T-helper 17 cell (primary cell): ENCODE results near the gene ANKRD29. TPM values are rescaled to one million over a fixed set of nuclear protein-coding genes. Genes with fewer than 3 reads are reported as not detected.
"Not testable (repeated sequence)": the region's sequence is repeated elsewhere in the genome, so short reads cannot be mapped to it uniquely, and the experiment has no call there.

Source experiments
- ATAC-seq: fragments of 150-1000 bp; cut with Tn5 transposase; 2 replicates; pipeline ENCODE4 v1.10.0; 2021; ENCODE audit warnings: mild to moderate bottlenecking, moderate library complexity
- DNase-seq, 3 donors: peaks; one replicate each; pipeline versions ENCODE4 v3.0.0 to v3.0.0-alpha.2; 2020 to 2021
- H3K9me3 ChIP-seq: one replicate; pipeline ENCODE4 v1.7.0; 2013; ENCODE audit warnings: low read length, mild to moderate bottlenecking; ENCODE audit not compliant: control insufficient read depth, poor library complexity, severe bottlenecking
- H3K27ac Mint-ChIP-seq: one replicate; pipeline ENCODE4 v1.8.0; 2022; ENCODE audit warnings: mild to moderate bottlenecking, moderate library complexity, mixed read lengths
- H3K27me3 Mint-ChIP-seq: one replicate; pipeline ENCODE4 v1.8.0; 2022; ENCODE audit warnings: mixed read lengths
- H3K36me3 Mint-ChIP-seq: one replicate; pipeline ENCODE4 v1.8.0; 2022; ENCODE audit warnings: low read depth, mixed read lengths
- H3K4me1 Mint-ChIP-seq: one replicate; pipeline ENCODE4 v1.8.0; 2022; ENCODE audit warnings: mild to moderate bottlenecking, mixed read lengths
- H3K4me3 Mint-ChIP-seq: one replicate; pipeline ENCODE4 v1.8.0; 2022; ENCODE audit warnings: mild to moderate bottlenecking, moderate library complexity, mixed read lengths
- total RNA-seq, 4 donors: library from RNA in 2 of 4; stranded (reverse) in 2 of 4; gene quantifications; one replicate each; pipeline ENCODE4 v1.2.3 and lab custom pipeline; 2022 to 2026

The ANKRD29 gene
- total RNA-seq, 2 donors from 2014 or later, result 0.25 to 0.26 TPM

DNA sequence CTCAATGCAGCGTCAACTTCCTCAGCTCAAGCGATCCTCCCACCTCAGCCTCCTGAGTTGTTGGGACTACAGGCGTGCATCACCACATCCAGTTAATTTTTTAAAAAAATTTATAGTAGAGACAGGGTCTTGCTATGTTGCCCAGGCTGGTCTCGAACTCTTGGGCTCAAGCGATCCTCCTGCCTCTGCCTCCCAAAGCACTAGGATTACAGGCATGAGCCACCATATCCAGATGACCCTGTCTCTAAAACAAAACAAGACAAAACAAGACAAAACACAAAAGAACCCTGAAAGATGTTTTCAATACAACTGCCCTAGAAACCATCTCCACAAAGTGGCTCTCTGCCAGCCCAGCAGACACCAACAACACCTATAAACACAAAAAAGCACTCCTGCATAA lies 31.4 kb downstream of the ANKRD29 start:
- no peak for ATAC-seq
- Mint-ChIP-seq H3K4me3 (no peak overlapping the region), H3K27me3 (peaks cover 24% of the 10 kb centered on the region), H3K4me1 (peaks cover 4% of the 10 kb centered on the region), H3K36me3 (no peaks in the 10 kb centered on the region), H3K27ac (no peak overlapping the region)
- no peak for DNase-seq
- H3K9me3 ChIP-seq, result no peaks in the 10 kb centered on the region

DNA sequence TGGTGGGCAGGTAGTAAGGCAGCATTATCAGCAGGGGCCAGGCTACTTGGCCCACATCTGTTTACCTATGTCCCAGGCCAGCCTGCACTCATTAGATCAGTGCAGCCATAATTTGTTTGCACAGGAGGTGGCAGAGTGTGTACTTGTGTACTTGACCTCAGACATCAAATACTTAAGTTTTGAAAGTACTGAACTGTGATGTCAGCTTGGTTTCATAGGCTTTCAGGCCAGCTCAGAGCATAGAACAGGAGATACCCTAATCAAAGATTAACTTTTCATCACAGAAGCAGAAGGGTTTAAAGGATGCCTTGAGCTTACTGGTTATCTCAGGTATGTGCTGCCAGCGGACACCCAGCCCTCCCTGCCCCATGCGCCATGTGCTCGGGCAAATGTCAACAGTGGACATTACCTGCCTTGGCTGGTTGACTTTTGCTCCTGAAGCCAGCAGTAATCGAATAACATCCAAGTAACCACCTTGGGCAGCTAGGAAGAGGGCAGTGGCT lies 33.2 kb downstream of the ANKRD29 start:
- H3K27ac Mint-ChIP-seq, result no peak overlapping the region
- H3K36me3 Mint-ChIP-seq, result no peaks in the 10 kb centered on the region
- H3K9me3 ChIP-seq, result no peaks in the 10 kb centered on the region
- H3K4me1 Mint-ChIP-seq, result peaks cover 2% of the 10 kb centered on the region
- ATAC-seq (no peak), DNase-seq (no peak)
- H3K27me3 Mint-ChIP-seq, result peaks cover 18% of the 10 kb centered on the region
- H3K4me3 Mint-ChIP-seq, result no peak overlapping the region

DNA sequence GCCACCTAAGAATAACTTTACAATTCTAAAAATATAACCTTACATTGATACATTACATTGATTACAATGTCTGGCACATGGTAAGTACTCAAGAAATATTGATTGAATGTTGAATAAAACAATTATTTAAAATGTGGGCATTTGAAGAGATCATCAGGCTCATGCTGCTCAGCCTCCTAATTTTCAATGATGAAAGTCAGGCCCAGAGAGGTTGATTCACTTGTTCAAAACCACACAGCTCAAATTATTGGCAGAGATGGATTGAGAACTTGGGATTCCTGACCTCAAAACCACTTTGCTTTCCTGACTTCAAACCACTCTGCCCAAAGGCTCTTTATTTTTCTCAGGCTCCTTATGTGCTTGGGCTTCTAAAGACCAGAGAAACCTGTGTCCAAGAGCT lies 34.7 kb downstream of the ANKRD29 start:
- Mint-ChIP-seq H3K27me3 (peaks cover 13% of the 10 kb centered on the region), H3K36me3 (no peaks in the 10 kb centered on the region), H3K27ac (no peak overlapping the region), H3K4me1 (peaks cover 2% of the 10 kb centered on the region), H3K4me3 (no peak overlapping the region)
- DNase-seq, result no peak
- ATAC-seq, result no peak
- H3K9me3 ChIP-seq, result no peaks in the 10 kb centered on the region

DNA sequence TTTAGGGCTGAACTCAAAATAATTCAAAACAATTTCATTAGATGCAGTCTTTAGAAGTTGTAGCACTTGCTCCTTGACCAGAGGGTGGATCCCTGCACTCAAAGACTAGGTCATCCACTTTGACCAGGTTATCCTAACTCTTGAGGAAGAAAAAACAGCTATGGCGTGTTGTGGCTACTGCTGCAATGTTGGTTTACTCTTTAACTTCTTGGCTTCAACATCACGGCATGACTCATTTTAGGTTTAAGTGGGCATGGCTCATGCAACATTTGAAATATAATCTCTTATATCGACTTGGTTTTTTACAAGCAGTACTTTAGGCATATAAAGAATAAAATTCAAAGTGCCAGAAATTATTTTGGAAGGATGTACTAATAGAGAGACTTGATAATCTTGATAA lies 35.4 kb downstream of the ANKRD29 start:
- no peaks in the 10 kb centered on the region for H3K36me3 Mint-ChIP-seq
- DNase-seq (no peak), ATAC-seq (no peak)
- no peak overlapping the region for H3K27ac Mint-ChIP-seq
- peaks cover 13% of the 10 kb centered on the region for H3K27me3 Mint-ChIP-seq
- no peaks in the 10 kb centered on the region for H3K9me3 ChIP-seq
- peaks cover 3% of the 10 kb centered on the region for H3K4me1 Mint-ChIP-seq
- H3K4me3 Mint-ChIP-seq, result no peak overlapping the region

DNA sequence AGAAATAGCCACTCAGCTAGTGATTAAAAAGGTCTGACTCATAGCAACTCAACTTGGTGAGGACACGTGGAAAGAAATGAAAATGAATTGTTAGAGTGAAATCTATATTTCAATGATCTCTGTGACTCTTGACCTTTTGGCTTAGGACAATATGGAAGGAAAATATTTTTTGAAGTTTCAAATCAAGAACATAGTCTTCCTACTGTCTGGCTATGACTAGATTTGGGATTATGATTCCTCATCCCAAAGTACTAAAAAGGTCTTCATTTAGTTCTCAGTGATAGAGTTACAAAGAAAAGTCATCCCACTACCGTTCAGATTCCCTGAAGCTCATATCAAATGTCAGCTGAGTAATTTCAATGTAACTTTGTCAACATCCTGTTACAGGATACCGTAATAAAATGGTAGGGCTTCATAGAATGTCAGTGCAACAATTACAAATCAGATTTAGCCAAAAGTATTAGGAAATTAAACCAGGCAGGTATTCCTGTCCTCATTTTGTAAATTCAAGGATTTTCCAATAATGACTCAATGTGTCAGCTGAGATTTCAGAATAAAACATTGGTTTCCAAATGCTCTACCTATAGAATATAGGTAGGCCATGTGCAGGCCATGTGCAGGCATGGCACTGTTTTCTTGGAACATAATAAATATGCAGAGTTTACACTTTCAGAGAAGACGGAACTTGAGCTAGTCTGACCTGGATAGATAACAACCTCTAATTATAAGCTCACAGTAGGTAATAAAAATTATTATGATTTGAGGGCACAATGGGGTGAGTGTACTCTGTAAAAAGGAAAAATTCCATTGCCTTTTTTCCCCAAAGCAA lies 36.0 kb downstream of the ANKRD29 start:
- Mint-ChIP-seq H3K36me3 (no peaks in the 10 kb centered on the region), H3K27me3 (peaks cover 20% of the 10 kb centered on the region), H3K4me3 (no peak overlapping the region), H3K4me1 (peaks cover 5% of the 10 kb centered on the region), H3K27ac (no peak overlapping the region)
- no peaks in the 10 kb centered on the region for H3K9me3 ChIP-seq
- ATAC-seq (no peak), DNase-seq (no peak)

DNA sequence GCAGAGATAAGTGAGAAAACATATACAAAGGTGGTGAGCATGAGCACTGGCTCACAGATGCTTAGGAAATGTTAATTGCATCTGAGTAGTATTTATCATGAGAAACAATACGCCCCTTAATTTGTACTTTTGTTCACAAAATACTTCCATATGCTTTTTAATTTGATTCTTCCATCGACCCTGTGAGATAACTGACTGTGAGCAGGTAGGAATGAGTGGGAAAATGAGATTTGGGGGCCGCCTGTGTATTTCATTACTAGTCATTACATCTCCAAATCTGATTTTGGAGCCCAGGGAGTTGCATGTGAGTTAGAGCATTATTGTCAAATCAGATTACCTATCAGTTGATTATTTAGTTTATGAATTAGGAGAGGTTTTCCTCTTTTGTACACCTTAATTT lies 39.7 kb downstream of the ANKRD29 start:
- H3K27ac Mint-ChIP-seq, result no peak overlapping the region
- no peak overlapping the region for H3K4me3 Mint-ChIP-seq
- peaks cover 46% of the 10 kb centered on the region for H3K27me3 Mint-ChIP-seq
- DNase-seq (no peak), ATAC-seq (no peak)
- H3K9me3 ChIP-seq, result no peaks in the 10 kb centered on the region
- H3K36me3 Mint-ChIP-seq, result peaks cover 8% of the 10 kb centered on the region
- peaks cover 12% of the 10 kb centered on the region for H3K4me1 Mint-ChIP-seq

DNA sequence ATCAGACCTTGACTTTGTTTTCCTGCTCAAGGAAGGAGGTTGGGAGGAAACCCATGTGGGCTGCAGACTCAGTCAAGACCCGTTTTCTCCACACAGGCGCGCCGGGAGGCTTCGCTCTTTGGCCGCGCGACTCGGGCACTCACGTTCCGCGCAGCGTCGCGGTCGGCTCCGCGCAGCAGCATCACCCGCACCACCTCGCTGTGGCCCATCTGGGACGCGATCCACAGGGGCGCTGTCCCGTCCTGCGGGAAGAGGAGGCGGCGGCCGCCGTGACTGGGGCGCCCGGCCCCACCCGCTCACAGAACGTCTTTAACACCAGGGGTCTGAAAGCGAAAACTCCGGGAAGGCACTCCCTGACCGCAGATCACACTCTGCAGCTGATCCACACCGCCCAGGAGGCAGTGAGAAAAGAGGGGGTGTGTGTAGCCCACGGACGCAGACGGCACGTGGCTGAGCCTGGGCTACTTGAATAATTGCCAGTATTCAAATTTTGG lies 43.3 kb downstream of the ANKRD29 start:
- ATAC-seq (peak; percentile 50), DNase-seq (no peak)
- H3K4me1 Mint-ChIP-seq, result peaks cover 13% of the 10 kb centered on the region
- H3K27me3 Mint-ChIP-seq, result peaks cover 46% of the 10 kb centered on the region
- no peak overlapping the region for H3K27ac Mint-ChIP-seq
- H3K9me3 ChIP-seq, result no peaks in the 10 kb centered on the region
- H3K36me3 Mint-ChIP-seq, result peaks cover 8% of the 10 kb centered on the region
- H3K4me3 Mint-ChIP-seq, result peak overlapping the region; percentile 77

DNA sequence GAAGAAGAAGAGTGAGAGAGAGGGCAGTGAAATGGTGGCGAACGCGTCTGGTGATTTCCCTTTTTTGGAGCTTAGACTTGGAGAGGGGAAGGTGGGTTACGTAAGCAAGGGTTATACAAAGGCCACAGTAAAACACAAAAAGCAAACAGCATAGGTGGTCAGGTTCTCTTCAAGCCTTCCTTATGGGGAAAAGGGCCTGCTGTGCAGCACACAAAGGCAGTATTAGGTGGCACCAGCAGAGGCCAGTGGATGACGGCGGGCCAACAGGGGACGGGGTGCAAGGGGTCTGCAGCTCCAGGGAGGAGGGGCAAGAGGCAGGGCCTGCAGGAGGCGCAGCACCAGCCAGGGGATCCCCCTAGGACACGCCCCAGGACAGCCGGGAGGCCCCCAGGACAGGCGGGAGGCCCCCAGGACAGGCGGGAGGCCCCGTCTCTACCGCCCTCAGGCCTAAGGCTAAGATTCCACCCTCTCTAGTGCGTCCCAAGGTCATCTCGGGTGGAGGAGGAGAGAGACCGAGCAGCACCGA lies 43.8 kb downstream of the ANKRD29 start:
- ATAC-seq (peak; percentile 33), DNase-seq (no peak)
- peak overlapping the region; percentile 77 for H3K4me3 Mint-ChIP-seq
- peaks cover 13% of the 10 kb centered on the region for H3K4me1 Mint-ChIP-seq
- peaks cover 8% of the 10 kb centered on the region for H3K36me3 Mint-ChIP-seq
- no peaks in the 10 kb centered on the region for H3K9me3 ChIP-seq
- no peak overlapping the region for H3K27ac Mint-ChIP-seq
- H3K27me3 Mint-ChIP-seq, result peaks cover 46% of the 10 kb centered on the region

DNA sequence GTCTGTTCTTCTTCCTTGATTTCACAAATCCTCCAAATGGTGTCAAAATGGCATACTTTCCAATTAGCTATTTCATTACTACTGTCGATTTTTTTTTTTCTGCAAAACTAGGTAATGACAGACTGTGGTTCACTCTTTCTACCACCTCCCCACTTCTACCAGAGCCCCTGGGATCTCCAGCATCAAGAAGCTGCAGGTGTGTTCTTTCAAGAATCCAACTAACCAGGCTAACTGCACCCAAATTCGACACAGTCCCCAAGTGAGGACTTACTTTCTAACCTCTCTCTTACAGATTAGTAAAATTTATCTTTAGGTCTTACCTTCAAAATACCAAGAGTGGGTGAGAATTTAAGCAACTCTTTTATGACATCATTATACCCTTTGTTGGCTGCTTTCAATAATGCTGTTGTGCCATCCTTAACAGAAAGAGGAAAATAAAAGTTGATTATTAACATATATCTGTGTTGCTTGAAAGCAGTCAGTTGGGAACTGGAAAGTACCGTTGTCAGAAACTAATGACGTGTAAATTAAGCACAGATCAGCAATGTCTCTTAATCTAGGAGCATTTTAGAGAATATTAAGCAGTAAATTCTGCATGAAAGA lies 45.2 kb downstream of the ANKRD29 start:
- no peaks in the 10 kb centered on the region for H3K9me3 ChIP-seq
- ATAC-seq (no peak), DNase-seq (no peak)
- Mint-ChIP-seq H3K27ac (no peak overlapping the region), H3K27me3 (peaks cover 50% of the 10 kb centered on the region), H3K4me1 (peaks cover 13% of the 10 kb centered on the region), H3K4me3 (no peak overlapping the region), H3K36me3 (peaks cover 8% of the 10 kb centered on the region)

DNA sequence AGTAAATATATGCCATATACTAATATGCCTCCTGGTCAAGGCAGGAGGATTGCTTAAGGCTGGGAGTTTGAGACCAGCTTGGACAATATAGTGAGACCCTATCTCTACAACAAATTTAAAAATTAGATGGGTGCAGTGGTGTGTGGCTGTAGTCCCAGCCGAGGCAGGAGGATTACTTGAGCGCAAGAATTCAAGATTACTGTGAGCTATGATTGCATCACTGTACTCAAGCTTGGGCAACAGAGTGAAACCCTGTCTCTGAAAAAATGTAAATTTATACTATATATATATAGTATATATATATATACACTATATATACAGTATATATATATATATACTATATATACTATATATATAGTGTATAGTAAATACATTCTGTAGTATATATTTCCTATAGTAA lies 46.5 kb downstream of the ANKRD29 start:
- H3K9me3 ChIP-seq, result no peaks in the 10 kb centered on the region
- no peak overlapping the region for H3K27ac Mint-ChIP-seq

DNA sequence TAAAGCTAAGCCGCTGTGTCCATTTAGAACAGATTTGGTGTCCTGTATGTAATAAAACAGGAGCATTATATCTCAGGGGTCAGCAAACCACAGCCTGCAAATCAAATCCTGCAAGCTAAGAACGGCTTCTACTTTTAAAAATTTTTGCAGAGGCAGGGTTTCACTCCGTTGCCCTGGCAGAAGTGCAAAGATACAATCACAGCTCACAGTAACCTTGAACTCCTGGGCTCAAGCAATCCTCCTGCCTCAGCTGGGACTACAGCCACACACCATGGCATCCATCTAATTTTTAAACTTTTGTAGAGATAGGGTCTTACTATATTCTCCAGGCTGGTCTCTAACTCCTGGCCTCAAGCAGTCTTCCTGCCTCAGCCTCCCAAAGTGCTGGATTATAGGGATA lies 47.8 kb downstream of the ANKRD29 start:
- no peaks in the 10 kb centered on the region for H3K9me3 ChIP-seq
- ATAC-seq (no peak), DNase-seq (no peak)
- Mint-ChIP-seq H3K4me1 (peaks cover 5% of the 10 kb centered on the region), H3K36me3 (peaks cover 2% of the 10 kb centered on the region), H3K27ac (no peak overlapping the region), H3K4me3 (no peak overlapping the region), H3K27me3 (peaks cover 28% of the 10 kb centered on the region)

More for the DNA sequence above, 46.5 kb downstream of the ANKRD29 start:
- Mint-ChIP-seq H3K27me3 (peaks cover 41% of the 10 kb centered on the region), H3K36me3 (peaks cover 8% of the 10 kb centered on the region), H3K4me3 (no peak overlapping the region), H3K4me1 (peaks cover 9% of the 10 kb centered on the region)
- DNase-seq (no peak), ATAC-seq (no peak)

DNA sequence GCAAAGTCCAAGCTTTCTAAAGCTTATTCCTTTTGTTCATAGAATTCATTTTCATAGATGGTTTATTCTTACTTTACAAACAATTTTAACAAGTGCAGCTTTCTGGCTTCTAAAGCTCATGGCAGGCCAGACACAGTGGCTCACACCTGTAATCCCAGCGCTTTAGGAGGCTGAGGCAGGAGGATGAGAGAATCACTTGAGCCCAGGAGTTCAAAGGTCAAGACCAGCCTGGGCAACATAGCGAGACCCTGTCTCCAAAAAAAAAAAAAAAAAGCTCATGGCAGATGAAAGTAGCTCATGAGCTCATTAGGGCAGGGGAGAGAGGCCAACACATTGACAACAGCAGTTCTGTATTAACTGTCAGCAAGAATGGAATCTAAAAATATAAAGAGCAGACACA lies 48.3 kb downstream of the ANKRD29 start:
- peaks cover 7% of the 10 kb centered on the region for H3K4me1 Mint-ChIP-seq
- H3K27me3 Mint-ChIP-seq, result peaks cover 26% of the 10 kb centered on the region
- no peak overlapping the region for H3K27ac Mint-ChIP-seq
- ATAC-seq, result no peak
- H3K9me3 ChIP-seq, result no peaks in the 10 kb centered on the region
- no peak overlapping the region for H3K4me3 Mint-ChIP-seq
- DNase-seq, result no peak
- H3K36me3 Mint-ChIP-seq, result peaks cover 2% of the 10 kb centered on the region

DNA sequence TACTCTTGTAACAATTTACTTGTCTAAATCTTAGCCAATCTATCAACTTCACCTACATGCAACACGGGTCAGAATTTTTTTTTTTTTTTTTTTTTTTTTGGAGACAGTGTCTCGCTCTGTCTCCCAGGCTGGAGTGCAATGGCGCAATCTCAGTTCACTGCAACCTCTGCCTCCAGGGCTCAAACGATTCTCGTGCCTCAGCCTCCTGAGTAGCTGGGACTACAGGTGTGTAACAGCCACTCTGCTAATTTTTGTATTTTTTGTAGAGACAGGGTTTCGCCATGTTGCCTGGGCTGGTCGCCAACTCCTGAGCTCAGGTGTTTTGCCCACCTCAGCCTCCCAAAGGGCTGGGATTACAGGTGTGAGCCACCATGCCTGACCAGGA lies 49.6 kb downstream of the ANKRD29 start:
- not testable (repeated sequence) for DNase-seq, H3K4me1 Mint-ChIP-seq, H3K9me3 ChIP-seq, ATAC-seq, H3K36me3 Mint-ChIP-seq, H3K27ac Mint-ChIP-seq, H3K4me3 Mint-ChIP-seq
- peaks cover 21% of the 10 kb centered on the region for H3K27me3 Mint-ChIP-seq
